ENCODE data around the gene LCLAT1.
"Not testable (repeated sequence)": the region's sequence is repeated elsewhere in the genome, so short reads cannot be mapped to it uniquely, and the experiment has no call there.

LCLAT1 gene

GRCh38 chr2:30507460-30507859 lies 60.4 kb downstream of the LCLAT1 start:
- not testable (repeated sequence) for H3K4me3 Mint-ChIP-seq; H3K9me3 Mint-ChIP-seq; ATAC-seq; DNase-seq (ENCODE audit: low spot score in 2 of 2); H3K36me3 Mint-ChIP-seq; H3K27ac Mint-ChIP-seq
- peaks cover 53% of the 10 kb centered on the region for H3K4me1 Mint-ChIP-seq

- no peaks in the 10 kb centered on the region for H3K9me3 Mint-ChIP-seq
- no peaks in the 10 kb centered on the region for H3K36me3 Mint-ChIP-seq
- H3K4me1 Mint-ChIP-seq, result peaks cover 34% of the 10 kb centered on the region
- ATAC-seq, result no peak
- H3K4me3 Mint-ChIP-seq, result no peak overlapping the region
- H3K27ac Mint-ChIP-seq, result no peak overlapping the region
- DNase-seq (ENCODE audit: low spot score in 2 of 2), result no peak
These were observed 62.7 kb downstream of the LCLAT1 start for GRCh38 chr2:30509716-30510115.

GRCh38 chr2:30510409-30510808 lies 63.4 kb downstream of the LCLAT1 start:
- ATAC-seq, result no peak
- no peak overlapping the region for H3K27ac Mint-ChIP-seq

GRCh38 chr2:30511122-30512083 lies 64.4 kb downstream of the LCLAT1 start:
- peaks cover 24% of the 10 kb centered on the region for H3K4me1 Mint-ChIP-seq
- H3K36me3 Mint-ChIP-seq, result no peaks in the 10 kb centered on the region
- no peak for DNase-seq (ENCODE audit: low spot score in 2 of 2)
- H3K9me3 Mint-ChIP-seq, result no peaks in the 10 kb centered on the region
- no peak for ATAC-seq
- H3K4me3 Mint-ChIP-seq, result no peak overlapping the region
- no peak overlapping the region for H3K27ac Mint-ChIP-seq

More at GRCh38 chr2:30510409-30510808, 63.4 kb downstream of the LCLAT1 start:
- DNase-seq (ENCODE audit: low spot score in 2 of 2), result no peak
- Mint-ChIP-seq H3K4me1 (peaks cover 27% of the 10 kb centered on the region), H3K4me3 (no peak overlapping the region), H3K36me3 (no peaks in the 10 kb centered on the region), H3K9me3 (no peaks in the 10 kb centered on the region)

- H3K4me1 Mint-ChIP-seq, result peaks cover 24% of the 10 kb centered on the region
- no peak overlapping the region for H3K4me3 Mint-ChIP-seq
- DNase-seq (ENCODE audit: low spot score in 2 of 2) (no peak), ATAC-seq (no peak)
- no peak overlapping the region for H3K27ac Mint-ChIP-seq
- peaks cover under 1% of the 10 kb centered on the region for H3K9me3 Mint-ChIP-seq
- no peaks in the 10 kb centered on the region for H3K36me3 Mint-ChIP-seq
These were observed 65.3 kb downstream of the LCLAT1 start for GRCh38 chr2:30512243-30512886.

GRCh38 chr2:30513649-30514048 lies 66.6 kb downstream of the LCLAT1 start:
- not testable (repeated sequence) for DNase-seq (ENCODE audit: low spot score in 2 of 2); H3K27ac Mint-ChIP-seq; H3K9me3 Mint-ChIP-seq; ATAC-seq; H3K36me3 Mint-ChIP-seq; H3K4me3 Mint-ChIP-seq
- peaks cover 24% of the 10 kb centered on the region for H3K4me1 Mint-ChIP-seq

- Mint-ChIP-seq H3K27ac (no peak overlapping the region), H3K36me3 (no peaks in the 10 kb centered on the region), H3K4me3 (no peak overlapping the region), H3K9me3 (peaks cover 5% of the 10 kb centered on the region), H3K4me1 (peaks cover 20% of the 10 kb centered on the region)
- no peak for ATAC-seq
- DNase-seq (ENCODE audit: low spot score in 2 of 2), result no peak
These were observed 67.2 kb downstream of the LCLAT1 start for GRCh38 chr2:30514134-30514847.

- Mint-ChIP-seq H3K4me3 (no peak overlapping the region), H3K9me3 (peaks cover 5% of the 10 kb centered on the region), H3K4me1 (peaks cover 17% of the 10 kb centered on the region), H3K36me3 (no peaks in the 10 kb centered on the region), H3K27ac (no peak overlapping the region)
- DNase-seq (ENCODE audit: low spot score in 2 of 2), result no peak
- no peak for ATAC-seq
These were observed 67.9 kb downstream of the LCLAT1 start for GRCh38 chr2:30514848-30515435.

GRCh38 chr2:30516166-30516565 lies 69.1 kb downstream of the LCLAT1 start:
- no peak for DNase-seq (ENCODE audit: low spot score in 2 of 2)
- no peak for ATAC-seq
- Mint-ChIP-seq H3K4me1 (peaks cover 10% of the 10 kb centered on the region), H3K9me3 (peaks cover 5% of the 10 kb centered on the region), H3K27ac (no peak overlapping the region), H3K36me3 (no peaks in the 10 kb centered on the region), H3K4me3 (no peak overlapping the region)

GRCh38 chr2:30519796-30520195 lies 72.8 kb downstream of the LCLAT1 start:
- no peak overlapping the region for H3K4me3 Mint-ChIP-seq

GRCh38 chr2:30522421-30522820 lies 75.4 kb downstream of the LCLAT1 start:
- no peak for DNase-seq (ENCODE audit: low spot score in 2 of 2)
- no peak for ATAC-seq
- Mint-ChIP-seq H3K4me3 (no peak overlapping the region), H3K27ac (no peak overlapping the region), H3K9me3 (peaks cover 9% of the 10 kb centered on the region), H3K4me1 (no peaks in the 10 kb centered on the region), H3K36me3 (peaks cover 6% of the 10 kb centered on the region)

More at GRCh38 chr2:30519796-30520195, 72.8 kb downstream of the LCLAT1 start:
- ATAC-seq (no peak), DNase-seq (ENCODE audit: low spot score in 2 of 2) (no peak)
- Mint-ChIP-seq H3K36me3 (no peaks in the 10 kb centered on the region), H3K9me3 (peaks cover 5% of the 10 kb centered on the region), H3K4me1 (no peaks in the 10 kb centered on the region), H3K27ac (no peak overlapping the region)

GRCh38 chr2:30527411-30527810 lies 80.4 kb downstream of the LCLAT1 start:
- Mint-ChIP-seq H3K27ac (no peak overlapping the region), H3K4me3 (no peak overlapping the region), H3K4me1 (no peaks in the 10 kb centered on the region), H3K36me3 (peaks cover 6% of the 10 kb centered on the region), H3K9me3 (peaks cover 4% of the 10 kb centered on the region)
- no peak for ATAC-seq
- no peak for DNase-seq (ENCODE audit: low spot score in 2 of 2)

GRCh38 chr2:30527859-30528258 lies 80.8 kb downstream of the LCLAT1 start:
- Mint-ChIP-seq H3K4me1 (no peaks in the 10 kb centered on the region), H3K9me3 (peaks cover 4% of the 10 kb centered on the region), H3K36me3 (peaks cover 9% of the 10 kb centered on the region), H3K4me3 (no peak overlapping the region), H3K27ac (no peak overlapping the region)
- no peak for ATAC-seq
- no peak for DNase-seq (ENCODE audit: low spot score in 2 of 2)

- H3K36me3 Mint-ChIP-seq, result peaks cover 33% of the 10 kb centered on the region
- peaks cover 4% of the 10 kb centered on the region for H3K9me3 Mint-ChIP-seq
- no peak overlapping the region for H3K27ac Mint-ChIP-seq
- H3K4me3 Mint-ChIP-seq, result no peak overlapping the region
- no peak for DNase-seq (ENCODE audit: low spot score in 2 of 2)
- H3K4me1 Mint-ChIP-seq, result no peaks in the 10 kb centered on the region
- no peak for ATAC-seq
These were observed 83.3 kb downstream of the LCLAT1 start for GRCh38 chr2:30530346-30530745.

GRCh38 chr2:30541680-30542079 lies 94.6 kb downstream of the LCLAT1 start:
- H3K9me3 Mint-ChIP-seq, result no peaks in the 10 kb centered on the region
- ATAC-seq (no peak), DNase-seq (ENCODE audit: low spot score in 2 of 2) (no peak)
- no peak overlapping the region for H3K4me3 Mint-ChIP-seq
- peaks cover 10% of the 10 kb centered on the region for H3K4me1 Mint-ChIP-seq
- H3K36me3 Mint-ChIP-seq, result peaks cover 6% of the 10 kb centered on the region
- H3K27ac Mint-ChIP-seq, result no peak overlapping the region

Measured in stimulated activated effector memory CD8-positive, alpha-beta T cell treated with anti-CD3 and anti-CD28 coated beads, Interleukin-12 subunit alpha, Interleukin-12 subunit beta, amount 100 ng/mL, for 72 hours (primary cell).